GM18517 (cell line): ENCODE measurements around the gene ZDHHC8.
"Not testable (repeated sequence)": the region's sequence is repeated elsewhere in the genome, so short reads cannot be mapped to it uniquely, and the experiment has no call there.

Experiments used
- ATAC-seq: cut with Tn5 transposase; IDR thresholded peaks from one replicate; pipeline ENCODE4 v1.9.1; 2021; ENCODE audit warnings: mild to moderate bottlenecking, moderate library complexity; ENCODE audit not compliant: unreplicated experiment

Gene ZDHHC8

DNA sequence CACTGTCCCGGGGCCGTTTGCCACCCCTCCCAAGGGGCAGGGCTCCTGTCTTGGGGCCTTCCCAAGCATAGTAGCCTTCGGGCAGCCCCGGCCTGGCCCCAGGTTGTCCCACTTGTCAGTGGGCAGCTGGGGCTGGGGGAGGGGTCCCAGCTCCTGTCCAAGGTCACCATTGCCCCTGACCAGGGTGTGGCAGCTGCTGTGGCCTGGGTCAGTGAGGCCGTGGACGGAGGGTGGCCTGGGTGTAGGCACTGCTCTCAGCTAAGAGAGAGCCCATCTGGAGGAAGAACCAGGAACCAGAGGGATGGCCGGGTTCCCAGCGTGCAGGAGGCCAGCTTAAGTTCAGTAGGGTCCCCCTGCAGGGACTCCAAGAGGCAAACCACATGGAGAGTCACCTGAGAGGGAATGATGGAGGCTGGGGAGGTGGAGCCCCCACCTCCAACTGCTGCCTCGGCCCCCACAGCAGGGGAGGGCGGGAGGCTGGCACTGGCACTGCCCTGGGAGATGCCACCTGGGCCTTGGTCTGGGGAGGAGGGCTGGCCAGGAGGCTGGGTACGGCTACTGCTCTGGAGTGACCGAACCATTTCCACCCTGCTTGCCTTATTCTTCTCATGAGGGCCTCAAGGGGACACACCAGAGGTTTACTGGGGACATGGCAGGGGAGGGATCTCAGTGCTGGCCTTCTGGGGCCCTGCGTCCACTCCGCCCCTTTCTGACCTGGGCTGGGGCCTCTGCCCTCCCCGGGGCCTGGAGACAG, 26.0 kb downstream of the ZDHHC8 start:
- no peak for ATAC-seq

DNA sequence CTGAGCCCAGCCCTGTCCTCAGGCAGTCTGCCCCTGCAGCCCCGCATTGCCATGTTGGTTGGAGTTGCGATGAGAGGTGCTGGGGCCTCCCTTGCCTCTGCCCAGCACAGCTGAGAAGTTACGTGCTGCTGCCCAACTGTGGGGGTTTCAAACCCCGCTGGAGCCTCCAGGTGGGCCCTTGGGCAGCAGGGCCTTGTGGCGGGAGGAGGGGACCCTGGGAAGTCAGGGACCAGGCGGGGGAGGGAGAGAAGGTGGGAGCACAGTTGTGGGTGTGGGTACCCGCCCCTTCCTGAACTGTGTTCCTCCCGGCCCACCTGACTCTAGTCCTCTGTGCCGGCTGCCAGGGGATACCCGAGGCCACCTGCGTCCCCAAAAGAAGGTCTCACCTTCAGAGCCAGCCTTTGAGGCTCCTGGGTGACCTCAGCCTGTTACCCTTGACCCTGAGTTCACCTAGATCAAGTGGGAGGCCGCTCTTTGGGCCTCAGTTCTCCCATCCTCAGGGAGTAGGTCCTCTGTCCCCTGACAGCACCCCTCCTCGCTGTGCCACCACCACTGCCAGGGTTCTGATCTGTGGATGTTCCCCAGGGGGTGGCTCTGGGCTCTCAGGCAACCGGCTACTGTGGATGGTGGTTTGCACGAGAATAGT, 26.9 kb downstream of the ZDHHC8 start:
- no peak for ATAC-seq

DNA sequence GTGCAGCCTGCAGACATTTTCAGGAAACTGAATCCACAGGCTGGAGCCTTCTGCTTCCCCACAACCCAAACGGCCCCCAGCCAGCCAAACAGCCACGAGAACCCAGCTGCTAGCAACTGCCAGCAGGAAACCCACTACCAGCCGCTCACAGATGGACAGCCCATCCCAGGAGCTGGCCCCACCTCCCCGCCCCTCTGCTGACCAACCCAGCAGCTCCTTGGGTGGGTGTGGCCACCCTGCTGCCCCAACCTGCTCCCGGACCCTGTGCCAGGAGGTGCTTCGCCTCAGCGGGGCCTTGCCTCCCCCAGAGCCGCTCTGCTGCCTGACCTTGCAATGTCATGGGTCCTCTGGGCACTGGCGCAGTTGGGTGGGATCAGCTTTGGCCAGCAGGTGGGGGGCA, 27.5 kb downstream of the ZDHHC8 start:
- ATAC-seq, result no peak

DNA sequence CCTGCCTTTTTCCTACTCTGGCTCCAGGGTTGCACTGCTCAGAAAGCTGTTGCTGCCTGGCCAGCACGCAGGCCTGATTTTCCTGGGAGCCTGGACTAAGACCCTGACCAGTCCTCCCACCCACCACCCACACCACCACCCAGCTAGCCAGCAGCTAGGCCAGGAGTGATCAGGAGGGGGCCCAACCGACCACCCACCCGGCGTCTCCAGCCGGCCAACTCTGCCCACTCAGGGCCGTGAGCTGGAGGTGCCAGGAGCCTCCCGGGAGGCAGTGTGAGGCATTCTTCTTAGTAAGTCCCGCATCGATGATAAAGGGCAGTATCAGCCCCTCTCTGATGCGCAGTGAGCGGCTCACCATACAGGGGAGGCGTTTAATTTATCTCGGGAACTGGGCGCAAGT, 27.9 kb downstream of the ZDHHC8 start:
- not testable (repeated sequence) for ATAC-seq

DNA sequence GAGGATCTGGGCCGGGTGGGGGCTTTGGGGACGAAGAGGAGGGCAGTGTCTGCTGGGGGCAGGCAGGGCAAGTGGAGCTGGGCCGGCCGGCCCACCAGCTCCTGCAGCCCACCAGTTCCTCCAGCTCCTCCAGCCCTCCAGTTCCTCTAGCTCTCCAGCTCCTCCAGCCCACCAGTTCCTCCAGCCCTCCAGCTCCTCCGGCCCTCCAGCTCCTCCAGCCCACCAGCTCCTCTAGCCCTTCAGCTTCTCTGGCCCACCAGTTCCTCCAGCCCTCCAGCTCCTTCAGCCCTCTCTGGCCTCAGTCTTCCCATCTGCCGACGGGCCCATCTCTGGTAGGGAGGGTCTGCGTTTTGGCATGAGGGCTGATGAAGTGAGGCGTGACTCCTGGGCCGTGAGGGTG, 28.4 kb downstream of the ZDHHC8 start:
- no peak for ATAC-seq

DNA sequence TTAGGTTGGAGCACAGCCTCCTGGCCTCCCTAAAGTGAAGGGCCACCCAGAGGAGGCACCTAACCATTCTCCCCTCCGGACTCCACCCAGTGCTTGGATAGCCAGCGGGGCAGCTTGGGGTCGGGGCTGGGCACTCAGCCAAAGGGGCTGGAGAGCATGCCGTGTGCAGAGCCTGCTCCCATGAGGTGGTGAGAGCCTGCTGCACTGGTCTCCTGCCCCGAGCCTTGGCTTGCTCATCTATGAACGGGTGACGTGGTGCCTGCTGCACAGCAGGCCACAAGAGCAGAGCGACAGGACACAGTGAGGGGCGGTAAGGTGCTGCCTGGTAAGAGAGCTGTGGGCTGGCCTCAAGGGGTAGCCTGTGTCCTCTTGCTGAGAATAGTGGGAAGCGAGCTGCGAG, 33.3 kb downstream of the ZDHHC8 start:
- ATAC-seq, result no peak

DNA sequence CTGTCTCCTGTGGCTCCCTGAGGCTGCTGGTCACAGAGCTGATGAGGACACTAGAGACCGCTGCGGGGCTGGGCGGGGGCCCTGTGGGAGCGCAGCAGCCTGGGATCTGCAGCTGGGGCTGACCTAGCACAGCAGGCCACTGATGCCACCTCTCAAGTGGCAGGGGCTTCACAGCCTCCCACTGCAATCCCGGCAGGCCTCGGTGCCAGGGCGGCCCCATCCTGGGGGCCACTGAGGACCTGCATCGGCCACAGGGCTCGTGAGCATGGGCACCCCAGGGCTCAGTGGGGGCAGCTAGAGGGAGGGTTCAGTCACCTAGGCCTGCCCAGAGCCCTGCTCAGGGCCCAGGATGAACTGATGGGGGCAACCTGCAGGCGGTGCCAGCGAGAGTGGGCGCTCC, 33.8 kb downstream of the ZDHHC8 start:
- no peak for ATAC-seq

DNA sequence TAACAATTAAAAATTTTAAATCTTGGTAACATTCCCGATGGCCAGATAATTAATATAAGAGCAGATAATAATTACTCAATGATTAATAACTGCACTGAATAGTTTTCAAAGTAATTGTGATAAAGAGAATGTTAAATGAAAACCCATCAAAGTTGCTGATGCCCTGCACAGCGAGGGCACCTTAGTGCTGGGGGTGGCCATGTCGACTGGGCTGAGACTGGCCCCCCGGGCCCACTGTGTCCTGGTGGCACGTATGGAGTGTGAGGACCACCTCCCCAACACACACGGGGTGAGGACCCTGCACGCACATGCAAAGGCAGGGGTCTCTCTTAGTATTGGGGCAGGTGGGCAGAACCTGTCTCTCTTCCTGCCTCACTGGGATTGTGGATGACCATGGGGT, 34.3 kb downstream of the ZDHHC8 start:
- ATAC-seq, result no peak

DNA sequence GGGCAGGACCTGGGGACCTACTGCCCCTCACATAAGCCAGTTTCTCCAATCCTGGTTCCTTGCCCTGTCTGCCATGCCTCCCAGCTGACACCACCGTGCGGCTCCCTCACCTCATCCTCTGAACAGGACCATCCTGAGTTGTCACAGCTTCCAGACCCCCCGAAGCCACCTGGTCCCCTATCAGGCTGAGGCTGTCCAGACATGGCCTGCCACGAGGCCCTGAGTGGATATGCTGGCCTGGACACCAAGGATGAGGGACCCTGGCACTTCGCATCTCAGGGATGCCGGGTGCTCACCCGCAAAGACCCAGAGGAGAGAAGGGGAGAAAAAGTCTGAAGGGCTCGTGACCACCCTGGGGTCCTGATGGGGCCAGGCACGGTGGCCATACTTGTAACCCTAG, 35.1 kb downstream of the ZDHHC8 start:
- ATAC-seq, result no peak

DNA sequence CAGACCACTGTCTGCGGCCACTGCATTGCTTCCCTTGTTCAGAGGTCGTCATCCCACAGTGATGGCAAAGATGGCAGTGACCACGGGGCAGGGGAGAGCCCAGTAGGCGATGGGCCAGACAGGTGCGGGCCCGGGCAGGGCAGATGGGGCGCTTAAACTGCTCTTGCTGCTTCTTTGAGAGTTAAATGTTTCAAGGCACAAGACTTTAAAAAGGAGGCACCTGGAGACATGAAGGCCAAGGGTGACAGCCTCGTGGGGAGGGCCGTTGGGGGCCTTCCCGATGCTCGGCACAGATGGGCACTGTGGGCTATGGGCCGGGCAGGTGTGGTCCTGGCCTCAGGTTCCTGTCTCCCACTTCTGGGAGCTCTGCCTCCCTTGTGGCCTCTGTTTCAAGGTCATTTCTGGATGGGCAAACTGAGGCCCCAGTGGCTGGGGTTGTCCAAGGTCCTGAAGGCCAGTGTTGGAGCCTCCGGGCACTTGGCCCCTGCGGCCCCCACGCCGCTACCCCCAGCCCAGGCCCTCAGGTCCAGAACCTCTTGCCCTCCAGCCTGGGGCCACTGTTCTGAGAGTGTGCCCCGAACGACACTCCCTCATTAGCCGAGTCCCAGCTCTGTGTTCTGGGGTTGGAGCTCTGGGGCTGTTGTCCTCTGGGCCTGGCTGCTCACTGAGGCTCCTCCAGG, 36.2 kb downstream of the ZDHHC8 start:
- no peak for ATAC-seq

DNA sequence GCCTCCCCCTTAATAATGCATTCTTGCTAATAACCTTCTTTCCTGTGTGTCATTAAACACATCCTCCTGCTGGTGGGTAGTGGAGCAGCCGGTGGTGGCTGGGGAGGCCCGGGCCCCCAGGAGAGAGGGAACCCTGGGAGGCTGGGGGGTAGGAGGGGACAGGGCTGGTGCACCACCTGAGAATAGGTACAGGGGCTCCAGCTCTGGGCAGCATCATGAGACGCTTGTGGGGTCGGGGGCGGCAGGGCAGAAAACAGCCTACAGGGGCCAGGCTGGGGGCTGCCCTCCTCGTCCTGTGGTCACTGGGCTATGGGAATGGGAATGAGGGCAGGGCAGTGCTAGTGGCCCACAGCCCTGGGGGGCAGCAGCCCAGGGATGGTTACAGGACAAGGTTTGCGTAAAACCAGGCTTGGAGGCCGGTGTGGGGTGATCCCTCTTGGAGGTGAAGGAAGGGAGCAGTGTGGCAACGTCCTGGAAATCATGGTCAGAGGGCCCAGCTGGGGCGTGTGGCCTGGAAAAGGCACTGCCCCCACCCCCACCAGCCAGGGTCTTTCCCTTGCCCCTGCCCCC, 37.7 kb downstream of the ZDHHC8 start:
- ATAC-seq, result no peak

DNA sequence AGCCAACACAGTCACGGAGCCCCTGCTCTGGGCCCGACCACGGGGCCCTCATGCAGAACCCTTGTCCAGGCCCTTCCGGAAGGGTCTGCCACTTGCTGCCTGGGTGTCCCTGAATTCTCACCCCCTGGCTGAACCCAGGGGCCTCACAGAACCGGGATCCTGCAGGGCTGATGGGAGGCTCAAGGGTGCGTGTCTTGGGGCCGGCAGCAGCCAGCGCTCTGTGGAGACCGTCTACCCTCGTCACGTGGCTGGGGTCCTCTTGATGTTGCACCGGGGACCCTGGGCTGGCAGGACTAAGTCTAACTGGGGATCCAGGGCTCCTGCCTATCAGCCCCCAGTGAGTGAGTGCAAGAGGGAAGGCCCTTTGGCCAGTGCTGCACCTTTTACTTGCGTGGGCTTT, 38.6 kb downstream of the ZDHHC8 start:
- no peak for ATAC-seq

DNA sequence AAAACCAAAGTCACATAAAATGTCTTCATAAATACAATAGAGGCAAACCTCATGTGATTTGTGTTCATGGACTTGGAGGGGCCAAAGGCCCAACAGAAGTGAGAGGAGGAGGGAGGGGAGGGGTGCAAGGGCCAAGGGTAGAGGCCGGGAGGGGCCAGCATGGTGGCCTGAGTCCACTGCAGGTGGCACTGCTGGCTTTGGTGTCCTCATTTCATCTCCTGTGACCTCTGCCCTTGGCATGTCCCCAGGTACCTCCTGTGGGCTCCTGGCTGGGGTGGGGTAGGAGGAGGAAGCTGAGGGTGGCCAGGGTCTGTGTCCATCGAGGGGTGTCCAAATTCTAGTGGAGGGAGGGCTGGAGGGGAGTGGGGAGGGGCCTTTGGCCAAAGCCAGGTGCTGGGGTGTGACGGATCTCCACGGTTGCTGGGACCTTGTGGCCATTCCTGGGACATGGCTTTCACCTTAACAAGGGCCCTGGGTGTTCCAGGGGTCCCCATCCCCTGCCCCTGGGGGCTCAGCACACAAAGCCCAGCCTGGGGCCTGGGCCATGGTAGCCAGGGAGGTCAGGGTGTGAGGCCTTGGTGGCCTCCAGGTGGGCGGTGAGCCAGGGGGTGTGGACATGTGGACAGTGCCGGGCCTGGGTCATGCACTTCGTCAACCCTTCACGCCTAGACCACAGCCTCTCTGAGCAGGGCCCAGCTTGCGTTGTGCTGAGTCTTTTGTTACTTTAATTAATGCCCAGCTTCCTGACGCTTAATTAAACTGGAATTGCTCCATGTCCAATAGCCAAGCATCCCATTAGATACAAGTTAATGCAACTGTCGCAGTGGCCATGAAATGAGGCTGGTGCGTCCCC, 39.9 kb downstream of the ZDHHC8 start:
- ATAC-seq, result no peak

DNA sequence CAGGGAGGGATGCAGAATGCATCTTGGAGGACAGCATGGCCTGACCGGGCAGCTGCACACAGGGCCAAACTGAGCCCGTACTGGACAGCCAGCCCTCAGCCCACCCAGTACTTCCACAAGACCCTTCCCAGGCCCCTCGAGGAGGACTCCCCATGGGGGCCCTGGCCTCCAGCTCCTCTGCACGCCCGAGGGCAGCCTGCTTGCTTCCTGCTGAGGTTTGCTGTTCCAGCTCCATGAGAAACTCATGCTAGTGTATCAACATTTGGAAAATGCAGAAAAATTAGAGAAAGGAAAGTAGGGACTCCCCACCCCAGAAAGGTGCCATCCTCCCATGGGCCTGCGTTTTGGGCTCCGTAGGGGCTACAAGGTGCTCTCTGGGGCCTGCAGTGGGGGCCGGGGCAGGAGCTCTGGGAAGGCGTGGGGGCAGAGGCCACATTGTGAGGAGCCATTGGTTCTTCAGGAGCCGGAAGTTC, 40.6 kb downstream of the ZDHHC8 start:
- no peak for ATAC-seq

DNA sequence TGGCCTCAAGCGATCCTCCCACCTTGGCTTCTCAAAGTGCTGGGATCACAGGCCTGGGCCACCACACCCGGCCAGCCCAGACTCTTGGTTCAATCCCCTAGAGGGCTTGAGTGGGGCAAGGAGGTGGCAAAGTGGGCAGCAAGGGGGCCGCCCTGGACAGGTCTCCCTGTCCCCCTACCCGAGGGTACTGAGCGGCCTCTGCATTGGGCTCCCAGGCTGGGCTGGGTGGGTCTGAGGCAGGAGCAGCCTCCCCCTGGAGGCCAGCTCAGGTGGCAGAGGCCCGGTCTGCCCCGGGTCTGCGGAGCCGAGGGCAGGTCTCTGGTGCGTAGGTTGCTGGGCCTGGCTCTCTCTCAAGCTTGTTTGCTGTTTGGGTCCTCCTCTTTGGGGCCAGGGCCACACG, 41.6 kb downstream of the ZDHHC8 start:
- ATAC-seq, result no peak

DNA sequence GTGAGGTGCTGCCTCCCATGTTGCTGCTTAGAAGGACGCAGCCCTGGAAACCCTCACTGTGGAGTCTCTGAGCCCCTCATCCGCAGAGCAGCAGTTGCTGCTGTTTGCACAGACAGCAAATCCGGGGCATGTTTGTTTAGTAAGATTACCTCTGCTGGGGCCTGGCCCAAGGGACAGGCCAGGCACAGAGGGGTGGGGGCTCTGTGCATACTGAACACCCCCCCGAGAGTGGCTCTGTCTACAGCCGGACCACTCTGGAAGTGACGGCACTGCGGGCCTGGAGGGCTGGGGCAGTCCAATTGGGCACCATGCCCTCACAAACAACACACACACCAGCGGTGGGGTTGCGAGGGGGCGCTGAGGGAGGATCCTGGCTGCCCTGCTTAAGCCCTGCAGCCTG, 42.2 kb downstream of the ZDHHC8 start:
- no peak for ATAC-seq

DNA sequence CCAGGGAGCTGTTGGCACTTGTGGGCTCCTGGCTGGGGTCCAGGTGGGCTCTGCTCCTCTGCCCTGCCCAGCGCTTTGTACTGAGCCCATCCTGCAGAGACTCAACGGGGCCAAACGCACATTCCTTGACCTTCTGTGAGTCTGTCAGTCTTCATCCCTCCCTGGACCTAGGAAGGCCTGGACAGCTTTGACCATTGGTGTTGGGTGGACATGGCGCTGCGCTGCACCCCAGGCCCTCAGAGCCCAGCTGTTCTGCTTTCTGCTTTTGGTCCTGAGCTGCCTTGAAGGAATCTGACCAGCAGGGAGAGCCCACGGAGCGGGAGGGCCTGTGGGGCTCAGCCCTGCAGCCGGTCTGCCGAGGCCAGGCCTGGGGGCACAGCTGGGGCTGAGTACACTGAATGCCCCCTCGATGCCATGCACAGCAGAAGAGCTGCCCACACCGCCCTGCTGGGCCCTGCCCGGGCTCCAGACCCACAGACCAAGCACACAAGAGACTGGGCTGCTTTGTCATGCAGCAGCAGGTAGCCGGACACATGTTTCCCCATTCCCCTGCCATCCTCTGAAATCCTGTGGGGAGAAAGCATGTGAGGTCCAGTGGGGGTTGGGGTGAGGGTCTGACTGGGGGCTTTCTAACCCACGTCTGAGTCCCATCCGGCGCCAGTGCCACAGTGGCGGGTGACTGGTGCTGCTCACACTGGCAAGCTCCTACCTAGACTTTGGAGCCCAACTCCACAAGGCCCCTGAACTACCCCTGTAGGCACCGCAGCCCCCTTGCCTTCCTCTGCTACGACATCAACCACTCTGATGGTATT, 43.4 kb downstream of the ZDHHC8 start:
- ATAC-seq, result no peak

DNA sequence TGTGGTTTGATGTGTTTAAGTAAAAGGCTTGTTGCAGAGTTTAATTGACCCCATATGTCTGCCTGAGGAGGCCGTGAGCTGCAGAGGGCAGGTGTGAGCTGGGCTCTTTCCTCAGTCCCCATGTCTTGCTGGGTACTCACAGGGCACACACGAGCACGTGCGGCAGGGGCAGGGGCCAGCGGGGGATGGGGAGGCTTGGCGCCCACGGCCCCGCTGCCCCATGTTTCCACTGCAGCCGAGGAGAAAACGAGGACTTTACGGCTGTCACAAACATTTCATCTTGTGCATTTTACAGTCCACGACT, 43.9 kb downstream of the ZDHHC8 start:
- ATAC-seq, result no peak

DNA sequence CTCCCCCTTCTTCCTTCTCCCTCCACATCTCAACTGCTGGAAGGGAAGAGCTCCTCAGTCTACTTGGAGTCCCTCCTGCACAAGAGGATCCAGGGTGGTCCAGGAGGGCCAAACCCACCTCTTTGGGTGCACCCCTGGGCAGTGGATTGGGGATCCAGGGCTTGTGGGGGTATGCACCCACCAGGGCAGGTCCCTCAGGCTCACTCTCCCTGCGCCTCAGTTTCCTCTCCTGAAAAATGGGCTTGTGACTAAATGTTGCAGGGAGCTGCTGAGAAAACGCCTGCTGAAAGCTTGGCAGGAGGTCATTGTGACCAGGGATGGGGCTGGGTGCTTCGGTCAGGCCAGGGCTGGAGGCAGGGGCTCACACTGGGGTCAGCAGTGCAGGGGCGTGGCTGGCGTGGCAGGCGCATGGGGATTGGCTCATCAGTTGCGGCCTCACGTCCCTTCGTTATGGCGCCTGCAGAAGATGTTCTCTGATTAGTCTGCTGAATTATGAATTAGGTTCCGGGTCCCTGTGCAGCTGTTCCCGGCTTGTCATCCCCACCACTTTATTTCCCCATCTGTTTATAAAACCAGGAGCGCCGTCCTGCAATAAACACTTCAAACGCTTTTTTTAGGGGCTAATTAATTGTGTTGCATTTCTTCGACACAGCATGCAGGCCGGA, 44.9 kb downstream of the ZDHHC8 start:
- ATAC-seq, result no peak
